Activated CD4-positive, alpha-beta memory T cell treated with anti-CD3 and anti-CD28 coated beads, Interleukin-2, amount 10 ng/mL, durations not matched to agents 7 days and 5 days (primary cell): ENCODE results near the gene NBPF11. TPM values are rescaled to one million over a fixed set of nuclear protein-coding genes. Genes with fewer than 3 reads are reported as not detected.
A peak's percentile ranks its signal among the peaks of the same experiment; 100 is the strongest.
"Not testable (repeated sequence)": the region's sequence is repeated elsewhere in the genome, so short reads cannot be mapped to it uniquely, and the experiment has no call there.

Source experiments
- CTCF ChIA-PET: fragments of 350-600 bp; sonication (Branson Sonifier 250); formaldehyde crosslinking; loops from one replicate; lab custom pipeline; 2021; ENCODE audit warnings: antibody characterized with exemption, inconsistent platforms; lab: Charles Lee
- POLR2A ChIA-PET: fragments of 350-600 bp; sonication (Branson Sonifier 250); formaldehyde crosslinking; loops from one replicate; lab custom pipeline; 2021; ENCODE audit warnings: antibody characterized with exemption; lab: Charles Lee
- DNase-seq: peaks from one replicate; pipeline ENCODE4 v3.0.0-alpha.2; 2020
- H3K27ac Mint-ChIP-seq: one replicate; pipeline ENCODE4 v1.8.0; 2021; ENCODE audit warnings: mild to moderate bottlenecking, mixed read lengths
- H3K27me3 Mint-ChIP-seq: one replicate; pipeline ENCODE4 v1.8.0; 2021; ENCODE audit warnings: mixed read lengths
- H3K36me3 Mint-ChIP-seq: one replicate; pipeline ENCODE4 v1.8.0; 2021; ENCODE audit warnings: low read depth, mixed read lengths
- H3K4me1 Mint-ChIP-seq: one replicate; pipeline ENCODE4 v1.8.0; 2021; ENCODE audit warnings: mixed read lengths
- H3K4me3 Mint-ChIP-seq: one replicate; pipeline ENCODE4 v1.8.0; 2021; ENCODE audit warnings: mild to moderate bottlenecking, mixed read lengths
- H3K9me3 Mint-ChIP-seq: one replicate; pipeline ENCODE4 v1.8.0; 2021; ENCODE audit warnings: mixed read lengths
- total RNA-seq, 2 experiments: library from RNA; stranded (reverse); gene quantifications; one replicate each; pipeline ENCODE4 v1.2.3, GENCODE V29; 2021

Gene NBPF11, protein sequence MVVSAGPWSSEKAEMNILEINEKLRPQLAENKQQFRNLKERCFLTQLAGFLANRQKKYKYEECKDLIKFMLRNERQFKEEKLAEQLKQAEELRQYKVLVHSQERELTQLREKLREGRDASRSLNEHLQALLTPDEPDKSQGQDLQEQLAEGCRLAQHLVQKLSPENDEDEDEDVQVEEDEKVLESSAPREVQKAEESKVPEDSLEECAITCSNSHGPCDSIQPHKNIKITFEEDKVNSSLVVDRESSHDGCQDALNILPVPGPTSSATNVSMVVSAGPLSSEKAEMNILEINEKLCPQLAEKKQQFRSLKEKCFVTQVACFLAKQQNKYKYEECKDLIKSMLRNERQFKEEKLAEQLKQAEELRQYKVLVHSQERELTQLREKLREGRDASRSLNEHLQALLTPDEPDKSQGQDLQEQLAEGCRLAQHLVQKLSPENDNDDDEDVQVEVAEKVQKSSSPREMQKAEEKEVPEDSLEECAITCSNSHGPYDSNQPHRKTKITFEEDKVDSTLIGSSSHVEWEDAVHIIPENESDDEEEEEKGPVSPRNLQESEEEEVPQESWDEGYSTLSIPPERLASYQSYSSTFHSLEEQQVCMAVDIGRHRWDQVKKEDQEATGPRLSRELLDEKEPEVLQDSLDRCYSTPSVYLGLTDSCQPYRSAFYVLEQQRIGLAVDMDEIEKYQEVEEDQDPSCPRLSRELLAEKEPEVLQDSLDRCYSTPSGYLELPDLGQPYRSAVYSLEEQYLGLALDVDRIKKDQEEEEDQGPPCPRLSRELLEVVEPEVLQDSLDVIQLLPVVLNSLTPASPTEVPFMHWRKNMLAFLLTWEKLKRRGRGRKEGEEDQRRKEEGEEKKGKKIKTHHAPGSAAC
- total RNA-seq: 1 to 10 TPM; 9.7 to 9.8 TPM

DNA sequence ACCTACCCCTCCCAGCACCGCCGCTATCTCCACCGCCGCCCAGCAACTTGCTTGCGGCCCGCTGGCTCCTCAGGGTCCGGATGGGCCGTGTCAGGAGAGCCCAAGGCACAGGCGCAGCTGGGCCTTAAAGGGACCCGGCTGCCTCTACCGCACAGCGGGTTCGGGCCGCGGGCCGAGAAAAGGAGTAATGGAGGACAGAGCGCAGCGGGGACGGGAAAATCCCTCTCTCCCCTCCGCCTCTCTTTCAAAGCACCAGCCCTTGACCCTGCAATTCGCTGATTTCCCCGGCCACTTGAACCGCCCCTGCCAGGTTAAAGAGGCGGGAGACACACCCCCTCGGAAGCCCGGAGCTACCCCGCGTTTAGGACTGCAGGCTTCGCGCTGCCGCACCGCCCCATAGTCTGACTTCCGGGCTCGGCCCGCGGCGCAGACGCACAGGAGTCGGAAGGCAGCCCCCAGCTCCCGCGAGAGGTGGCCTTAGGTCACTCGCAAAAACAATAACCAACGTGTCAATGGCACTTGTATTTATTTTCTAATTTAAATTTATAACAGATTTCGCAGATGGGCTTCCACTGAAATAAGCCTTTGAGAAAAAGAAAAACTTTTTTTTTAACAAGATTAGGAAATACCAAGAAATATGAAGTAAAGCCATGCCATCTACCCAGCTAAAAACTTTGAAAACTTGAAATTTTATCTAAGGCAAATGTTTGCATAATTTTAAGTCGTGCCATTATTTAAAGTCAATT is at the start of gene NBPF11:
Gene NBPF11, minus strand, starts transcription at position 371 of the 746 bp plus-strand sequence. CDS start 25,278 bp downstream, outside the sequence.
- H3K36me3 Mint-ChIP-seq, CTCF ChIA-PET, H3K9me3 Mint-ChIP-seq: not testable (repeated sequence)
- Mint-ChIP-seq H3K27me3 (peaks cover 12% of the 10 kb centered on the region), H3K4me1 (peaks cover 14% of the 10 kb centered on the region), H3K4me3 (peak within 1 kb of the TSS; percentile 96), H3K27ac (peak within 1 kb of the TSS; percentile 76)
- peak; percentile 85 for DNase-seq
- POLR2A ChIA-PET: interaction anchor here (0.6 kb wide), 1 partner anchor 607 kb away, joined by 3 read pairs; no protein-coding TSS in a partner anchor

- DNase-seq, CTCF ChIA-PET, H3K4me3 Mint-ChIP-seq, H3K27me3 Mint-ChIP-seq, POLR2A ChIA-PET, H3K36me3 Mint-ChIP-seq, H3K4me1 Mint-ChIP-seq, H3K9me3 Mint-ChIP-seq, H3K27ac Mint-ChIP-seq: not testable (repeated sequence)
These were observed 45.3 kb upstream of the NBPF11 start for GRCh38 chr1:148197396-148197795.

- POLR2A ChIA-PET, H3K4me1 Mint-ChIP-seq, H3K4me3 Mint-ChIP-seq, H3K27me3 Mint-ChIP-seq, H3K27ac Mint-ChIP-seq, CTCF ChIA-PET, H3K36me3 Mint-ChIP-seq, H3K9me3 Mint-ChIP-seq, DNase-seq: not testable (repeated sequence)
These were observed 44.9 kb upstream of the NBPF11 start for GRCh38 chr1:148196949-148197348.

DNA sequence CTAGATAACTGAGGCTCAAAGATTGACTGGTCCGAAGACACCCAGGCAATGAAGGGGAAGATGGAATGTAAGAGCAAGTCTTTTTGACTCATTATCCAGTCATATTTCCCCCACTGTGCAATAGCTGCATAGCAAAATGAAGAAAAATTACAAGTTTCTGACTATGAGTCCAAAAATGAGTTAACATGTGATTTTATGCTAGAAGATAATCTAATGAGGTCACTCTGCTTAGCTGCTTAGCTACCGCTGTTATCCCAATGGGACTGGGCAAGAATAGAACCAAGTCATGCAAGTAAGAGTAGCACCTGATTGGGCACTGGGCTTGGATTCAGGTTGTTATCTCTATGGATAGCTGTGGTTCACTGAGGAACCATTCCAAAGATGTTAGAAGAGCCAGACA is 43.0 kb upstream of the NBPF11 start:
- H3K9me3 Mint-ChIP-seq, H3K4me1 Mint-ChIP-seq, DNase-seq, H3K27ac Mint-ChIP-seq, CTCF ChIA-PET, H3K36me3 Mint-ChIP-seq, H3K4me3 Mint-ChIP-seq, H3K27me3 Mint-ChIP-seq, POLR2A ChIA-PET: not testable (repeated sequence)

- H3K9me3 Mint-ChIP-seq, DNase-seq, H3K27me3 Mint-ChIP-seq, H3K4me3 Mint-ChIP-seq, H3K4me1 Mint-ChIP-seq, CTCF ChIA-PET, POLR2A ChIA-PET, H3K36me3 Mint-ChIP-seq, H3K27ac Mint-ChIP-seq: not testable (repeated sequence)
These were observed 36.7 kb upstream of the NBPF11 start for GRCh38 chr1:148188768-148189167.

GRCh38 chr1:148178682-148179081 is 26.6 kb upstream of the NBPF11 start:
- H3K9me3 Mint-ChIP-seq, H3K36me3 Mint-ChIP-seq, H3K27ac Mint-ChIP-seq, H3K4me3 Mint-ChIP-seq, H3K27me3 Mint-ChIP-seq, DNase-seq, CTCF ChIA-PET, POLR2A ChIA-PET, H3K4me1 Mint-ChIP-seq: not testable (repeated sequence)

DNA sequence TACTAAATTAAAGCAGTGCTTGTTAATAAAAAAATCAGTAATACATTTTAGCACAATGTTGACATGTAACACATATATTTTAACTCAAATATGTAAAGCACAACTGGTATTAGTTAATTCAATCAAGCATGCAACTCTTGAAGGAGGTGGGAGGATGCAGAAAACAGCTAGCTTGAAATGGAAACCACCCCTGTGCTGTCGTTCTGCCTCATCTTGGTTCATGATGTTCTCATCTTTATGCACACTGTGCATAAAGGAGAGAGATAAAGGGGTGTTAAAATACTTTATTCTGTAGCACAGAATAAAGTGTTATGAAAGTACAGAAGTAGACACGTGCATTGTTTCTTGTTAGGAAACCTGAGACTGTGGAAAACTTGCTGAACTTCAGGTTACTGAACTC is 23.3 kb upstream of the NBPF11 start:
- H3K9me3 Mint-ChIP-seq, DNase-seq, H3K4me3 Mint-ChIP-seq, POLR2A ChIA-PET, H3K4me1 Mint-ChIP-seq, CTCF ChIA-PET, H3K27me3 Mint-ChIP-seq, H3K36me3 Mint-ChIP-seq, H3K27ac Mint-ChIP-seq: not testable (repeated sequence)

DNA sequence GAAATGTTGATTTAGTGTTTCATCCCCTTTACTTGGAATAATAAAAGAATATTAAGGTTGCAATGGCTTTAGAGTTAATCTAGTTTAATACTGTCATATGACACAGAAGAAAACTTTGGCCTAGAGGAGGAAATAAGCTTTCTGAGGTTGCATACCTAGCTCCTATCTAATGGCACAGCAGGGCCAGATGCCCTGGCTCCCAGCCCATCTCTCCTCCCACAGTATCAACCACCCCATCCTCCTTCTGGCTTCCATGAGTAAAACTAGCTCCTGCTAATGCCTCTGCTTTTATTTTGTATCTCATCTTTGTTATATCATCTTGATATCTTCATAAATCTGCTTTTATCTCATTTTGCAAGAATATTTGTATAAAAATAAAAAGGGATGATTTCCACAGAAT is 19.9 kb upstream of the NBPF11 start:
- H3K4me3 Mint-ChIP-seq, DNase-seq, H3K27ac Mint-ChIP-seq, POLR2A ChIA-PET, H3K4me1 Mint-ChIP-seq, H3K9me3 Mint-ChIP-seq, H3K36me3 Mint-ChIP-seq, CTCF ChIA-PET, H3K27me3 Mint-ChIP-seq: not testable (repeated sequence)

DNA sequence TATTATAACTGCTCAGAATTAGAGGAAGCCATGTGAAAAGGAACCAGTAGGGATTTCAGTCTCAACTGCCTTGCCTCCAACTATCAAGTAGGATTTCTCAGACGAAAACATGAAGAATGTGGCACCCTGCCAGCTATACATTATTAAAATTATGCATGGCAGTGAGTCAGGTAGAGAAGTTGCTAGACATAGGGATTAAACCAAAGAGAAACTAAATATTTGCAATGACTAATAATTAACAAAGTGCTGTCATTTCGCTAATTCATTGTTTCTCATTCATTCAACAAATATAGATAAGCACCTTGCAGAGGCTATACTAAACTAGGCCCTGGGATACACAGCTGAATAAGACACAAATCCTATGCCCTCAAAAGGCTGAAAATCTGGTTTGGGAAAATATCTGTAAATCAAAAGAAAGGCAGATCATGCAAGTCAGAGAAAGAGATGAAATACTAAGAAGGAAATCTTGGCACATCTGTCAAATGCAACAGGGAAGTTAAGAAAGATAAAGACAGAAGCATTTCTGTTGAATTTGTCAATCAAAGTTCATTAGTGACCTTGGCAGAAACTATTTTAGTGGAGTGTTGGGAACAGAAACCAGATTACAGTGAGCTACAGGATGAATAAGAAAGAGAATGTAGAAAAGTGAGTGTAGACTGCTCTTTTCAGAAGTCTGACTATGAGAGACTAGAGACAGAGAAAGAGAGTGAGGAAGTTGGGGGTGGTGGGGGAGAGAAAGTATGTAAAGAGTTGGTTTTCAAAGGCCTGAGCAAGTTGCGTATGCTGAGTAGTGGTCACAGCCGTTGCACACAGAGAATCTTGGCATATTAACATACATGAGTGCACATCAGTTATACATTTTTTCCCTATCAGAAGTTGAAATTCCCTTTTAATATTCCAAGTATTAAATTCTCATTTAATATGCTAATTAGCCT is 14.7 kb upstream of the NBPF11 start:
- ChIA-PET CTCF (no interaction called here), POLR2A (no interaction called here)
- Mint-ChIP-seq H3K27me3 (peaks cover 22% of the 10 kb centered on the region), H3K27ac (no peak overlapping the region), H3K4me1 (no peaks in the 10 kb centered on the region), H3K4me3 (no peak overlapping the region), H3K9me3 (no peaks in the 10 kb centered on the region), H3K36me3 (no peaks in the 10 kb centered on the region)
- no peak for DNase-seq

DNA sequence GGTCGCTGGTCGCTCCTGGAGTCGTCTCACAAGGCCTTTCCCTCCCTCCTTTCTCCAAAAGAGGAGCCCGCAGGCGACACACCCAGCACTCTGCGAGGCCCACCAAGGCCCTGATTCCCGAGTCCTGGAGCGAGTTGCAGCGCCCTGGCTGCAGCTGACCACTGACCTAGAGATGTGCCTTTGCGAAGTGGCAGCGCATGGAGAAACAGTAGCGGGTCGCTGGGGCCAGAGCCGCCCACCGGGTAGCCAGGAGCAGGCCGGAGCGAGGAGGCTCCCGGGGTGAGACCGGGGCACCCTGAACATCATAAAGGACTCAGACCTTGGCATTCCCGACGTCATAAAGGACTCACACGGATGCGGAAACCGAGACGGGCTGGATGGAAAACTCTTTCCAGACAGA is 10.3 kb upstream of the NBPF11 start:
- DNase-seq: no peak
- CTCF ChIA-PET: no interaction called here
- H3K36me3 Mint-ChIP-seq: no peaks in the 10 kb centered on the region
- no peak overlapping the region for H3K4me3 Mint-ChIP-seq
- POLR2A ChIA-PET: no interaction called here
- no peak overlapping the region for H3K27ac Mint-ChIP-seq
- H3K9me3 Mint-ChIP-seq: no peaks in the 10 kb centered on the region
- peaks cover 2% of the 10 kb centered on the region for H3K4me1 Mint-ChIP-seq
- H3K27me3 Mint-ChIP-seq: peaks cover 27% of the 10 kb centered on the region

DNA sequence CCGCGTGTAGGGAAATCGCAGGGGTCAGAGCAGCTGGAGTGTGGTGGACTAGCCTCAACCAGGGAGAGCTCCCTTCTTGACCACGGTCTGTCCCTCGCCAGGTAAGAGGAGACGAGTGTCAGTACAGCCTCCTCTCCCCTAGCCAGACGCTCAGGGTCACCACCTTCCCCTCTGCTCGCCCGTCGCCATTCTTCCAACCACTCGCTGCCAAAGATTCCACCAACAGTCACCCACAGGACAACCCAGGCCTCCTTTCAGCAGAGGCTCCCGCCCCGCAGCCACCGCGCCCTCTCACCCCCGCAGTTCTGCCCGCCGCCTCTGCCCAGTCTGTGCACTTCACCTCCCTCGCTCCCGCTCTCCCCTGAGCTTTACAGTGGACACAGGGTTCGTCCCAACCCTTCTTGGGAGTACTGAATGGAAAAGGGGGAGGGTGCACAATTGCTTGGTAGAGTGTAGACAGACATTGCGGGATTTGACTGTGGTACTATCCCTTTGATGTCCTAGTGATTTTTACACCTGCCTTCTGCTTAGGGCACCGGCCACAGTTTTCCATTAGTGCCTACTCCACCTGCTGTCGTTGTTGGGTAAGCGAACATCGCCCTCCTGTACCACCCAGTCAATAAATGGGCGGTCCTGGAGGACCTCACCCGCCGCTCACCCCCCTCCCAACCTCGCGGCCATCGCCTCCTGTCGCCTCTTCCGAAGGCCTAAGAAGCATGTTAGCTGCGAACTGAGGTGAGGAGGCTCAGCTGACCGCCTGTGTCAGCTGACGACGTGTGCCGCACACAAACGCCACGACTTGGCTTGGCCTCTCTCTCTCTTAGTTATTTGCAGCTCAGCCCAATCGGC is 9.2 kb upstream of the NBPF11 start:
- Mint-ChIP-seq H3K27me3 (peaks cover 23% of the 10 kb centered on the region), H3K4me1 (peaks cover 2% of the 10 kb centered on the region), H3K27ac (no peak overlapping the region), H3K9me3 (no peaks in the 10 kb centered on the region), H3K4me3 (no peak overlapping the region), H3K36me3 (no peaks in the 10 kb centered on the region)
- POLR2A ChIA-PET: no interaction called here
- CTCF ChIA-PET: no interaction called here
- DNase-seq: no peak
